Activated CD8-positive, alpha-beta memory T cell treated with anti-CD3 and anti-CD28 coated beads, Interleukin-2, amount 50 U/mL, for 1 hour (primary cell): ENCODE measurements around the gene REPIN1.

Experiments
- DNase-seq: peaks from one replicate; pipeline ENCODE4 v3.0.0-alpha.2; 2020; ENCODE audit errors: extremely low read depth

Gene REPIN1

DNA sequence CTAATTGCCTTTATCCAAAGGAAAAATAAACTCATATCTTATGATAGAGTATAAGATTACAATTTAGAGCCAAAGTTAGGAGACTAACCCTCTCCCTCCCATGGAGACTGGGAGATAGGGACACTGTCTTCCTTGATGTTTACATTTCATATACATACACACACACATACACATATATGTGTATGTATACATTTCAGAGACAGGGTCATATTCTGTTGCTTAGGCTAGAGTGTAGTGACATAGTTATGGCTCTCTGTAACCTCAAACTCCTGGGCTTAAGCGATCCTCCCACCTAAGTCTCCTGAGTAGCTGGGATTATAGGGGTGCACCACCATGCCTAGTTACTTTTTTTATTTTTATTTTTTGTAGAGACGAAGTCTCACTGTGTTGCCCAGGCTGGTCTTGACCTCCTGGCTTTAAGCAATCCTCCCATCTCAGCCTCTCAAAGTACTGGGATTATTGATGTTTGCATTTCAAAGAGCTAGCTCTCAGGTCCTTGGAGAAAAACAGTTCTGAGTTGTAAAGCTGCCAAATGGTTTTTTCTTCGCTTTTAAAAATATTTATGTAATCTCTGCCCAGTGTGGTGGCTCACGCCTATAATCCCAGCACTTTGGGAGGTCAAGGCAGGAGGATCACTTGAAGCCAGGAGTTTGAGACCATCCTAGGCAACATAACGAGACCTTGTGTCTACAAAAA lies 8.1 kb upstream of the REPIN1 start:
- DNase-seq = no peak

DNA sequence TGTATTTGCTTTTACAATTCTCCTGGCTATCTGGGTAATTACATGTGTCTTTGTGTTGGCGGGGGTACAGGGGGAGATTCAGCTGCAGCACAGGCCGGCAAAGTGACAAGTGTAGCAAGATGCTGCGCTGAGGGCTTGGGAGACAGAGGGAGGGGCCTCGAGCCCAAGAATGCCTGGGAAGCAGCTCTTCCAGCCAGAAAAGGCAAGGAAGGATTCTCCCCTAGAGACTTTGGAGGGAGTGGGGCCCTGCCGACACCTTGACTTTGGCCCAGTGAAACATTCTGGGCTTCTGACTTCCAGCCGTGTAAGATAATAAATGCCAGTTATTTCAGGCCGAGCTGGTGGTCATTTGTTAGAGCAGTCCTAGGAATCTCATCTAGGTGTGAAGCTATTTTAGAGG lies 7.2 kb upstream of the REPIN1 start:
- DNase-seq = no peak

- DNase-seq = no peak
Observed at GRCh38 chr7:150361807-150362621, 6.6 kb upstream of the REPIN1 start.

GRCh38 chr7:150363370-150363769 lies 5.3 kb upstream of the REPIN1 start:
- DNase-seq = no peak

DNA sequence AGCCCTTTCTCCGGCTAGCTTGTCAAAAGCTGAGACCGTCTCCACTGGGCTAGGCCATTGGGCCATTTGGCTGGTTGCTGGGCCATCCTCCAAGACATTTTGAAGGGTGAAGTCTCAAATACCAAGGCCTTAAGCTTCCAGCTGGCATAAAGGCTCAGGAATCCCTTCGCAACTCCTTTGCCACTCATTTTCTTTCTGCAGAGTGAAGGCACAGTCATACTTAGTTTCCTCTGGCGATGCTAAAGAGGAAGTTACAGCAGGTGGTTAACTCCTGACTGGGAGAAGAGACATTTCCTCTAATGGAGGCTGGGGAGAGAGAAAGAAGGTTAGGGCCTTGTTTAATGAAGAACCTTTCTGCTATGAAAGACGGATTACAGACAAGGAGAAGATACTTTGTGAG lies 4.8 kb upstream of the REPIN1 start:
- no peak for DNase-seq

DNA sequence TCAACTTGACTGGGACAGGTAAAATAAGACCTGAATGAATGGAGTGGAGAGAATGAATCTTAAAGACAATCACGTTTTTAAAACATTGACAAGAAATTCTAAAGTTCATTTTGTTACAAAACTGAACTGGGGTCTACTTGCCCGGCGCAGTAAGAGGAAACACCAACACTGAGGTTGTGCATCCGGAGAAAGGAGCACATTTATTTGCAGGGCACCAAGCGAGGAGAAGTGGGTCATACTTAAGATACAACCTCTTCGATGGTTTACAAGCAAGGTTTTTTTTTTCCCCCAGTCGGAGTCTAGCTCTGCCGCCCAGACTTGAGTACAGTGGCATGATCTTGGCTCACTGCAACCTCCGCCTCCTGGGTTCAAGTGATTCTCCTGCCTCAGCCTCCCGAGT lies 3.4 kb upstream of the REPIN1 start:
- no peak for DNase-seq

- DNase-seq = no peak
Observed at GRCh38 chr7:150365673-150366398, 2.8 kb upstream of the REPIN1 start.

- DNase-seq = no peak
Observed at GRCh38 chr7:150367677-150368095, 936 bp upstream of the REPIN1 start.

- no peak for DNase-seq
Observed at GRCh38 chr7:150368884-150369747, 494 bp downstream of the REPIN1 start.

DNA sequence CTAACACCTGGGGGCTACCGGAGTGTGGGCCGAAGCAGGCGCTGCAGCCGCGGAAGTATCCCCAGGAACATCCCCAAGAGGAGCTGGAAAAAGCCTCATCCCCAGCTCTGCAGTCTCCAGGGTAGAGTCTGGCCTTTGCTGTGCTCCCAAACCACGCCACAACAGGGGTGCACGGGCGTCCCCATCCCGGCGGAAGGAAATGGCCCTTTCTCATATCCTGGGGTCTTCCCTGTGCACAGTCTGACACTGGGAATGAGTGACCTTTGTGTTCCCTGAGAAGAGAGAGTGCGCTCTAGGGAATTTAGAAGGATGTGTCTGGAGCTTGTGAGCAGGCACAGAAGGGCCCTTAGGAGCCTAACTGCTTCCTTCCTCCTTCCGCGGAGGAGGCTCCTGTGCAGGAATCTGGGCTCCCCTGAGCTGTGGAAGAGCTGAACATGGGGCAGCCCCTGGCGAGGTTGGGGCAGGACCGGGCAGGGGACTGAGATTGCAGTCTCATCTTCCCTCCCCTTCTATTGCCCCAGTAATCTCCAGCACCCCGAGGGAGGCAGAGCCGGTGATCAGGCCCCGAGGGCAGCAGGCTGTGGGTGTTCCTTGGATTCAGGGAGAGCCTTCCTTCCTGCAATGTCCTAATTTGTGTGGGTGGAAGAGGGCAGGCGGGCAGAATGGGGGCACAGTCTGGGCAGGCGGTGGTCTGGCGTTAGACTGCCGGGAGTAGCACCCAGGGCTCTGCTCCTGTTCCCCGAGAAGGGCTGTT lies 1.3 kb downstream of the REPIN1 start:
- DNase-seq = no peak

- DNase-seq = no peak
Observed at GRCh38 chr7:150370612-150371071, 2.0 kb downstream of the REPIN1 start.

- DNase-seq = no peak
Observed at GRCh38 chr7:150371131-150371995, 2.7 kb downstream of the REPIN1 start.

DNA sequence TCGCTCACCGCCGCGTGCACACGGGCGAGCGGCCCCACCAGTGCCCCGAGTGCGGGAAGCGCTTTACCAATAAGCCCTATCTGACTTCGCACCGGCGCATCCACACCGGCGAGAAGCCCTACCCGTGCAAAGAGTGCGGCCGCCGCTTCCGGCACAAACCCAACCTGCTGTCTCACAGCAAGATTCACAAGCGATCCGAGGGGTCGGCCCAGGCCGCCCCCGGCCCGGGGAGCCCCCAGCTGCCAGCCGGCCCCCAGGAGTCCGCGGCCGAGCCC lies 3.3 kb downstream of the REPIN1 start:
- no peak for DNase-seq

GRCh38 chr7:150372271-150373048 lies 3.8 kb downstream of the REPIN1 start:
- no peak for DNase-seq

GRCh38 chr7:150373049-150373801 lies 4.6 kb downstream of the REPIN1 start:
- DNase-seq = no peak

DNA sequence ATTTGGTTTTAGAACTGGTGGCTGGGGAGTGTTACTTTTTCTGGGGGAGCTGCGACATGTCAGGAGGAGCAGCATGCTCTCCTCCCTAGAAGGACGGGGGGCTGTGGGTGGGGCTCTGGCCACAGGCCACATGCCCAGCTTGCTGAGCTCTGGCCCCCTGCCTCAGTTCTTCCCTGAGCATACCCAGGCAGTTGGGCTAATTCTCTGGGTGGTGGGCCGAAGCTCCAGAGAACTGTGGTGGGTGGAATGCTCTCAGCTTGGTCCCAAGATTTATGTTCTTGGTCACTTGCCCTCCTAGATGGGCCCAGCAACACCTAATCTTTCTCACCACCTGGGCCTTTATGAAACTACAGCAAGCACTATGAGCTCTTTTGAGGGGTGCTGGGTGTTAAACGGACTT lies 5.4 kb downstream of the REPIN1 start:
- DNase-seq = no peak

DNA sequence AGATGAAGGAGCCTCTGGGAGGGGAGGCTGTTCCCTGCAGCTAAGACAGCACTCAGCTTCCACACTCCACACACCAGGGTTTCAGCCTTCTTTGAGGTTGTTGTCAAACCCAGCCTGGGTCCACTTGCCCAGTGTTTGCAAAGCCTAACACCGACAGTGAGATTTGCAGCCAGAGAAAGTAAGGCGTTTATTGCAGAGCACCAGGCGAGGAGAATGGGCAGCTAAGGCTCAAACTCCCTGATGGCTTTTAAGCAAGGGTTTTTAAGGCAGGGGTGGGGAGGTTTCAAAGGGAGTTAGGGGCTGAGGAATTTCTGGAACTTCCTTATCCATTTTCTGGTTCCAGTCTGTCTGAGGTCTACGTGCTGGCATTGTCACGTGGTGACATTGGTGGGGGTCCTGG lies 5.8 kb downstream of the REPIN1 start:
- no peak for DNase-seq

- DNase-seq = no peak
Observed at GRCh38 chr7:150375662-150376521, 7.3 kb downstream of the REPIN1 start.
